Measurements from ENCODE around the gene ZNF766. TPM values are rescaled to one million over a fixed set of nuclear protein-coding genes. Genes with fewer than 3 reads are reported as not detected.
A peak's percentile ranks its signal among the peaks of the same experiment; 100 is the strongest.

ZNF766 gene
- total RNA-seq, 1 donor from 2014 or later = 21.5 TPM

DNA sequence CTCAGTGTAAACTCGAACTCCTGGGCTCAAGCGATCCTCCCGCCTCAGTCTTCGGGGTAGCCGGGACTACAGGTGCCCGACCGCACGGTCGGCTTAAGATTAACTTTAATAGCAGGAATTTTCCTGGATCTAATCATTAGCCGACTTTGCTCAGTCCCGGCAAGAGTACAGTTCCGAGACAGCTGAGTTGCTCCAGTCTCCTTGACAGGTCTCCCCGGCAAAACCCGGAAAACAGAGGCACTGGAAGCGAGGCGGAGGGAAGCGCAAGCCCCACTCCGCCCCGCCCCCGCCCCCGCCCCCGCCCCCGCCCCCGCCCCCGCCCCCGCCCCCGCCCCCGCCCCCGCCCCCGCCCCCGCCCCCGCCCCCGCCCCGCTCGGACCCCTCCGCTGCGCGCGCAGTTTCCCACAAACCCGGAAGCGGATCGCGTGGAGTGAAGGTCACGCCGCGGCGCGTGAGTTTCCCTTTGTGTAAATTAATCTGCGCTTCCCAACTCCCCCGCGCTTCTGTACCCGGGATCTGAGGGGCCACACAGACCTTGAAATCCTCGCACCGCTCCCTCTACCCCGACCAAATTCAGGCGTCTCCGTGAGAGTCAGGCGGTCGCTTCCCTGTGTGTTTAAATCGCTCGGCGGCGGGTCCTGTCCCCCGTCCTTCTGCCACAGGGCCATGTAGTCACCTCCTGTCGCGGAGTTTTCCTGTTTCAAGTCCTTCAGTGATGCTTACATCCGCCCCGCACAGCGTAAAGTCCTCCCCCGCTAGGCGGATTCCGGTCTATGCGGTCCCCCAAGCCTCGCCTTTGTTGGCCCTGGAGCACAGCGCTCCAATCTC is 27.6 kb downstream of the ZNF766 start, which contains the start of gene ZNF480:
ZNF480 (plus strand) TSS at position 397 of the 828 bp plus-strand sequence. CDS start 3,244 bp downstream, outside the sequence.
- Mint-ChIP-seq H3K4me3 (peak within 1 kb of the TSS; percentile 97), H3K27me3 (ENCODE audit: low read depth) (peaks cover 4% of the 10 kb centered on the region), H3K36me3 (ENCODE audit: low read depth) (peaks cover 61% of the 10 kb centered on the region), H3K9me3 (peaks cover 7% of the 10 kb centered on the region), H3K4me1 (peaks cover 23% of the 10 kb centered on the region), H3K27ac (ENCODE audit: unreplicated experiment) (peak within 1 kb of the TSS; percentile 98)
- TF ChIP-seq, protein P1, sequence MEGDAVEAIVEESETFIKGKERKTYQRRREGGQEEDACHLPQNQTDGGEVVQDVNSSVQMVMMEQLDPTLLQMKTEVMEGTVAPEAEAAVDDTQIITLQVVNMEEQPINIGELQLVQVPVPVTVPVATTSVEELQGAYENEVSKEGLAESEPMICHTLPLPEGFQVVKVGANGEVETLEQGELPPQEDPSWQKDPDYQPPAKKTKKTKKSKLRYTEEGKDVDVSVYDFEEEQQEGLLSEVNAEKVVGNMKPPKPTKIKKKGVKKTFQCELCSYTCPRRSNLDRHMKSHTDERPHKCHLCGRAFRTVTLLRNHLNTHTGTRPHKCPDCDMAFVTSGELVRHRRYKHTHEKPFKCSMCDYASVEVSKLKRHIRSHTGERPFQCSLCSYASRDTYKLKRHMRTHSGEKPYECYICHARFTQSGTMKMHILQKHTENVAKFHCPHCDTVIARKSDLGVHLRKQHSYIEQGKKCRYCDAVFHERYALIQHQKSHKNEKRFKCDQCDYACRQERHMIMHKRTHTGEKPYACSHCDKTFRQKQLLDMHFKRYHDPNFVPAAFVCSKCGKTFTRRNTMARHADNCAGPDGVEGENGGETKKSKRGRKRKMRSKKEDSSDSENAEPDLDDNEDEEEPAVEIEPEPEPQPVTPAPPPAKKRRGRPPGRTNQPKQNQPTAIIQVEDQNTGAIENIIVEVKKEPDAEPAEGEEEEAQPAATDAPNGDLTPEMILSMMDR (conservative IDR thresholded peaks at IDR 0.05) = peak; percentile 32
- peak; percentile 63 for DNase-seq (ENCODE audit: low read depth, low spot score)

DNA sequence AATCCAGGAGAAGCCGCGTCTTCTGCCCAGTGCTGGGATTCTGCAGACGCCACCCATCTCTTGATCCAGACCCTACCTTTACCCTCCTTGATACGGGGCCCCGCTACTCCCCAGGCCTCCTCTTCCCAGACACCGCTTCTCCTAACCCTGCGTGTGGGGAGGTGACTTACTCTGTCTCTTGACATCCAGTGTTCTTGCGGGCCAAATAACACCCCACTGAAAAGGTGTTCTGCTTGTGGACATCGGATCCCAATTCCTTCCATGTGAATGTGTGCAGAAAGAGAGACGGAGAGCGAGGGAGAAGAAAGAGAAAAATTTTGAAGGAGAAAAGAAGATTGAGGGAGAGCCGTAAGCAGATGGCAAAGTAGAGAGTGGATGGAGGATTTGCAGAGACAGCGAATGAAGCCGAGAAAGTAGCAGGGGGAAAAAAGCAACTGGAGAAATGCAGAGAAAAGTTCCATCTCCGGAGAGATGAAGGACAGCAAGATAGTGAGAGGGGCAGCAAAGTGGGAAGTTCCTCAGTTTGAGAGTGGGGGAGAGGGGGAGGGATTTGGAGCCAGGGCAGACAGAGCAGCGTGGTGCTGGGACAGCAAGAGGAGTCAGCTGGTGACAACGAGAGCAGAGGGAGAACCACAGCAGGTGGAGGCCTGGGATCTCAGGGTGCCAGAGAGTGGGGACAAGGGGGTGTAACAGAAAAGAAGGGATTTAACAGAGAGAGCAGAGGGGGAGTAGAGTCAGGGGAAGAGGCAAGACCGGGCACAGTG is 28.4 kb downstream of the ZNF766 start:
- Mint-ChIP-seq H3K4me1 (peaks cover 23% of the 10 kb centered on the region), H3K36me3 (ENCODE audit: low read depth) (peaks cover 62% of the 10 kb centered on the region), H3K27me3 (ENCODE audit: low read depth) (peaks cover 4% of the 10 kb centered on the region), H3K9me3 (peaks cover 6% of the 10 kb centered on the region), H3K4me3 (peak overlapping the region; percentile 97), H3K27ac (ENCODE audit: unreplicated experiment) (peak overlapping the region; percentile 98)
- TF ChIP-seq, protein P1 (conservative IDR thresholded peaks at IDR 0.05) = no peak
- DNase-seq (ENCODE audit: low read depth, low spot score) = no peak

DNA sequence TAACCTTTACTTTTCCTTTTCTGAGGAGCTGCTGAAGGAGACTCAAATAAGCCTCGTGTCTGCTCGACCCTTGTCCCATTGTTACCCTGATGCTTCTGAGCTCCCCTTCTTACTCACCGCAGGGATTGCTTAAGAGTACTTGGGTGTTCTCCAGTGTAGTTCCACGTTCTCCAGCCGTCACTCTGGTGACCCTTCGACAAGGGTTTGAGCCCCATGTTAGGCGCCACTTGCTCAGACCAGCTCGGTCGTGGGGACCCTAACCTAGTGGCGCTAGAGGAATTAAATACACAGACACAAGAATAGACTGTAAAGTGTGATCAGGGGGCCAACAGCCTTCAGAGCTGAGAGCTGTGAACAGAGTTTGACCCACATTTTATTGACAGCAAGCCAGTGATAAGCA is 37.9 kb downstream of the ZNF766 start:
- Mint-ChIP-seq H3K27ac (ENCODE audit: unreplicated experiment) (no peak overlapping the region), H3K36me3 (ENCODE audit: low read depth) (peaks cover 85% of the 10 kb centered on the region), H3K27me3 (ENCODE audit: low read depth) (no peaks in the 10 kb centered on the region), H3K4me1 (no peaks in the 10 kb centered on the region), H3K9me3 (peaks cover 16% of the 10 kb centered on the region), H3K4me3 (no peak overlapping the region)
- no peak for DNase-seq (ENCODE audit: low read depth, low spot score)
- TF ChIP-seq, protein P1 (conservative IDR thresholded peaks at IDR 0.05) = no peak

DNA sequence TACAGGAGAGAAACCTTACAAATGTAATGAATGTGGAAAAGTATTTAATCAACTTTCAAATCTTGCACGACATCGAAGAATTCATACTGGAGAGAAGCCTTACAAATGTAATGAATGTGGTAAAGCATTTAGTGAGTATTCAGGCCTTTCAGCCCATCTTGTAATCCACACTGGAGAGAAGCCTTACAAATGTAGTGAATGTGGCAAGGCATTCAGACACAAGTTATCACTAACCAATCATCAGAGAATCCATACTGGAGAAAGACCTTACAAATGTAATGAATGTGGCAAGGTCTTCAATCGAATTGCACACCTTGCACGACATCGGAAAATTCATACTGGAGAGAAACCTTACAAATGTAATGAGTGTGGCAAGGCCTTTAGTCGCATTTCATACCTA is 53.0 kb downstream of the ZNF766 start:
- Mint-ChIP-seq H3K9me3 (peaks cover 46% of the 10 kb centered on the region), H3K4me3 (no peak overlapping the region), H3K4me1 (no peaks in the 10 kb centered on the region), H3K27ac (ENCODE audit: unreplicated experiment) (no peak overlapping the region), H3K36me3 (ENCODE audit: low read depth) (peaks cover 94% of the 10 kb centered on the region), H3K27me3 (ENCODE audit: low read depth) (no peaks in the 10 kb centered on the region)
- TF ChIP-seq, protein P1 (conservative IDR thresholded peaks at IDR 0.05) = no peak
- DNase-seq (ENCODE audit: low read depth, low spot score) = no peak

- DNase-seq (ENCODE audit: low read depth, low spot score) = no peak
- TF ChIP-seq, protein P1 (conservative IDR thresholded peaks at IDR 0.05) = no peak
- Mint-ChIP-seq H3K27me3 (ENCODE audit: low read depth) (peaks cover 3% of the 10 kb centered on the region), H3K9me3 (peaks cover 22% of the 10 kb centered on the region), H3K4me3 (peak overlapping the region; percentile 47), H3K4me1 (peaks cover 7% of the 10 kb centered on the region), H3K36me3 (ENCODE audit: low read depth) (peaks cover 37% of the 10 kb centered on the region), H3K27ac (ENCODE audit: unreplicated experiment) (no peak overlapping the region)
These were observed 62.4 kb downstream of the ZNF766 start for GRCh38 chr19:52331757-52332156.
